HG03571 (cell line): ENCODE measurements around the gene CARD11.
"Not testable (repeated sequence)": the region's sequence is repeated elsewhere in the genome, so short reads cannot be mapped to it uniquely, and the experiment has no call there.

Source experiments
- ATAC-seq: cut with Tn5 transposase; IDR thresholded peaks from one replicate; pipeline ENCODE4 v1.9.1; 2021; ENCODE audit not compliant: unreplicated experiment

The CARD11 gene

DNA sequence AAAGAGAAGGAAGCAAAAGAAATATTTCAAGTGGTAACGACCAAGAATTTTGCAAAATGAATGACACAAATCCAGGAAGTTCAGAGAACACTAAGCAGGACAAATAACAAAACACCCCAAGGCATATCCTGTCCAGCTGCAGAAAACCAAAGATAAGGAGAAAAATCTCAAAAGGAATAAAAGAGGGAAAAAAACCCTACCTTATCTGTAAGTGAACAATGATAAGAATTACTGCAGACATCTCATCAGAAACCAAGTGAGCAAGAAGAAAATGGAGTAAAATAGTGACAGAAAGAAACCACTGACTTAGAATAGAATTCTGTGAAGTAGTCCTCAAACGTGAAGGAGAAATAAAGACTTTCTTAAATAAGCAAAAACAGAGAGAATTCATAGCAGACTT, 21.8 kb downstream of the CARD11 start:
- no peak for ATAC-seq

DNA sequence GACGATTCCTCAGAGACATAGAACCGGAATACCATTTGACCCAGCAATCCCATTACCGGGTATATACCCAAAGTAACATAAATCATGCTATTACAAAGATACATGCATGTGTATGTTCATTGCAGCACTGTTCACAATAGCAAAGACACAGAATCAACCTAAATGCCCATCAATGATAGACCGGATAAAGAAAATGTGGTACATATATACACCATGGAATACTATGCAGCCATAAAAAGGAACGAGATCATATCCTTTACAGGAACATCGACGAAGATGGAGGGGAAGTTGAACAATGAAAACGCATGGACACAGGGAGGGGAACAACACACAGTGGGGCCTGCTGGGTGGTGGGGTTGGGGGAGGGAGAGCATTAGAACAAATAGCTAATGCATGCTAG, 22.4 kb downstream of the CARD11 start:
- not testable (repeated sequence) for ATAC-seq

GRCh38 chr7:3020416-3020815, 23.3 kb downstream of the CARD11 start:
- ATAC-seq: no peak

DNA sequence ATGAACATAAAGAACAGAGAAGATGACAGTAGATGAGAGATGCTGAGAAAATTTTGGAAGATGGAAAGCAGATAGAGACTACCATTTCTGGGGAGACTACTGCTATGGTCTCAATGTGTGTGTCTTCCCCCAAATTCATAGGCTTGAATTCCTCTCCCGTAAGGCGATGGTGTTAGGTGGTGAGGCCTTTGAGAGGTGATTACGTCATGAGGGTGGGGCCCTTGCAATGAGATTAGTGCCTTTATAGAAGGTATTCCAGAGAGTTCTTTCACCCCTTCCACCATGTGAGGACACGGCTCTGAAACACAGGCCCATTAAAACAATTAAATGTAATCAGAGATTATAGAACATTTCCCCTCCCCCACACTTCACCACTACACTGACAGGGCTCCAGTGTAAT, 23.9 kb downstream of the CARD11 start:
- no peak for ATAC-seq

GRCh38 chr7:3013975-3014792, 29.5 kb downstream of the CARD11 start:
- ATAC-seq: no peak

DNA sequence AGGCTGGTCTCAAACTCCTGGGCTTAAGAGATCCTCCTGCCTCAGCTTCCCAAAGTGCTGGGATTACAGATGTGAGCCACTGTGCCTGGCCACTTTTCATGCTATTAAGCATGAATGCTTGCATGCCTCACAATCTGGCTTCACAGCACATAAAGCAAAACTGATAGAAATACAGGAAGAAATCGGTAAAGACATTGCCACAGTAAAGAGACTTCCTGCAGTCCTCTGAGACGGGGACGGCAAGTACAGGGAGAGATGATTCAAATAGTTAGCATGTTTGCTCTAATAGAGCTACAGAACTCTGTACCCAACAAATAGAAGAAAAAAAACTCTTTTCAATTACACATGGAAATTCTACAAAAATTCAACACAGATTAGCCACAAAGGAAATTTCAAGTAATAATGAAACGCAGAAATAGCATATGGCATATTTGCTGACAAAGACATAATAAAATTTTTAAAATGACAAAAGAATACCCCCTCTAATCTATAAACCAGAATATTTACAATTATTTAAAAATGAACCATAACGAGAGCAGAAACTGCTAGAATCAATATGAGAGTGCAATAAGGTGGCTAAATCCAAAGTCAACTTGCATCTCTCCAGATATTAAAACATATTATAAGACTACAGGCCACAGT, 32.3 kb downstream of the CARD11 start:
- no peak for ATAC-seq

- no peak for ATAC-seq
Measured at GRCh38 chr7:3010161-3010560, 33.5 kb downstream of the CARD11 start.

- ATAC-seq: no peak
Measured at GRCh38 chr7:3009086-3009485, 34.6 kb downstream of the CARD11 start.

- no peak for ATAC-seq
Measured at GRCh38 chr7:3008386-3008785, 35.3 kb downstream of the CARD11 start.

GRCh38 chr7:3007696-3008095, 36.0 kb downstream of the CARD11 start:
- ATAC-seq: no peak

- ATAC-seq: no peak
Measured at GRCh38 chr7:3005257-3005656, 38.4 kb downstream of the CARD11 start.

- ATAC-seq: no peak
Measured at GRCh38 chr7:3003936-3004335, 39.7 kb downstream of the CARD11 start.

GRCh38 chr7:3002631-3003030, 41.0 kb downstream of the CARD11 start:
- ATAC-seq: no peak

- ATAC-seq: no peak
Measured at GRCh38 chr7:3000566-3000965, 43.1 kb downstream of the CARD11 start.

DNA sequence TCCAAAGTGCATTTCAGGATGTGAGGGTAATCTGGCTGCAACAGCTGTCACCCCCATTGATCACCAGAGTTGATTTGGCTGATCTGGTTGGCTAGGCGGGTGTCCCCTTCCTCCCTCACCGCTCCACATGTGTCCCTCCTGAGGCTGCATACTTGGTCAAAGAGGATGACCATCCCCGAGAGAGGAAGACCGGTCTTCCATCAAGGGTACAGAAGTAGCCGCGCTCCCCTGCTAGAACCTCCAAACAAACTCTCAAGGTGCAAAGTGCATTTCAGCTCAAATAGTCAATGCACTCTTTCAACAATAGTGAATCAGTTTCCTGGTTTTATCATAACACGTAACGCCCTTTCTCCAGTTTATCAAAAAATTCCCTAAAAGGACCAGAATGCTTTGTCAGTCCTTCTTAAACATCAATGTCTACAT, 44.6 kb downstream of the CARD11 start:
- no peak for ATAC-seq

DNA sequence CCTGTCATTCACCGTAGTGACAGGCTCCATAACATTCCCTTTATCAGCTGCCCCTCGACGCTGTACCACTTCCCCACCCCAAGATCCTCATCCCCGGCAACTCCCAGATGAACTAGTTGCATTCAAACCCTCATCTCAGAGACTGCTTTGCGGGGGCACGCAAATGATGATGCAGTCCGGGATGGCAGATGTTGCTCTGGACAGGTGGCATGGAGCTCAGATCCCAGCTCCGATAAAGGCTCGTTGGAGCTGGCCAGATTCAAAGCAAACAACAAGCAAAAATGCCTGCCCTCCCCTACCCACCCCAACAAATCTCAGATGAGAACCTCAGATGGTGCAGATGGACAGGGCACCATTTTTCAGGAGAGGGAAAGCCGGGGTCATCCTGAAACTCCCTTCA, 46.7 kb downstream of the CARD11 start:
- no peak for ATAC-seq

GRCh38 chr7:2996141-2996540, 47.5 kb downstream of the CARD11 start:
- no peak for ATAC-seq

DNA sequence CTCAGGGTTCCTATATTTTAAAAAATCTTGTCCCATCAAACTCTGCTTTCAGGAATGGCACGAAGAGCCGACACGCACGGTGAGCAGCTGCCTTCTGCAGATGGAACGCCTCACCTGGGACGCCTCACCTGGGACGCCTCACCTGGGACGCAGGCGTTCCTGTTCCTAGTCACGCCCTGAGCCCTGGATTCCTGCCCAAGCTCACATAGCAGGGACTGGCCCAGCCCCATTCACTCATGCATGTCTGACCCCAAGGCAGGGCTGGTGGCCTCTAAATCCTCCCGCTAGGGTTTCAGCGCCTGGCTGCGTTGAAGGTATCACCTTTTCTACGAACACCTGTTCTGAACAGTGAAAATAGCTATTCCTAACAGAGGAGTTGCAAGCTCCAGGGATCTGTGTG, 49.8 kb downstream of the CARD11 start:
- no peak for ATAC-seq

DNA sequence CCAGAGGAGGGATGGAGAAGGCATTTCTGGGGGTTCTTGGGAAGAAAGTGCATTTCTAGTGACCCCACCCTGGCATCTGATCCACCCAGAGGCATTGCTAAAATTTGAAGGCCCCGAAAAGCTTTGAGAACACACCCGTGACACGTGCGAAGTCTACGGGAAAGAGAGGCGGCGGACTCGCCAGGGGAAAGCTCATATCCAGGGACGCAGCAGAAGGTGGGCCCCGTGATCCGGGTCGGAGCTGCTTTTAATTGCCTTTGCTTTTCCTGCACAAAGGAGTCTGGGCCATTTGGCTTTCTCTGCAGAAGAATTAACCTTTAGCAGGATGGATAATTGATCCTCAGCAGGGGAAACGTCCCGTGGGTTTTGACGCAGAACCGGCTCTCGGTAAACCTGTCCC, 50.3 kb downstream of the CARD11 start:
- no peak for ATAC-seq

GRCh38 chr7:2990949-2991470, 52.7 kb downstream of the CARD11 start:
- ATAC-seq: no peak

- no peak for ATAC-seq
Measured at GRCh38 chr7:2986561-2986960, 57.1 kb downstream of the CARD11 start.

DNA sequence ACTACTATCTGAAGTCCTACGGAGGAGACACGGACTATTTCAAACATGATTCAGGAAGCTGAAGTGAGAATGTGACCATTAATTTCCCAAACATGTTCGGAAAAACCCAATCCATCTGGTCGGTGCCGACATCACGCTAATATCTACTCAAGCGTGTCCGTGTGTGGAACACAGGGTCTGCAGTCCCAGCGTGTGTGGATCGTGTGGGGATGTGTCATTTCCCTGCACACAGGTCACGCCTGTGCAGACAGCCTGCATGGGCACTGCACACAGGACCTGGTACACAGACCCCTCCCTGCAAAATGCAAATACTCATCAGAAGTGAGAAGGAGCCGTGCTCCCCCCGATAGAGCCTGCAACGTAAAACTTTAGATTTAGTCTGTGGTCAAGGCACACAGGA, 57.8 kb downstream of the CARD11 start:
- ATAC-seq: no peak
